GM19324 (cell line): ENCODE data around the gene SLC22A23.

ENCODE experiments used
- ATAC-seq: cut with Tn5 transposase; IDR thresholded peaks from one replicate; pipeline ENCODE4 v1.9.1; 2021; ENCODE audit warnings: mild to moderate bottlenecking, moderate library complexity; ENCODE audit not compliant: unreplicated experiment, low FRiP score

Gene SLC22A23

DNA sequence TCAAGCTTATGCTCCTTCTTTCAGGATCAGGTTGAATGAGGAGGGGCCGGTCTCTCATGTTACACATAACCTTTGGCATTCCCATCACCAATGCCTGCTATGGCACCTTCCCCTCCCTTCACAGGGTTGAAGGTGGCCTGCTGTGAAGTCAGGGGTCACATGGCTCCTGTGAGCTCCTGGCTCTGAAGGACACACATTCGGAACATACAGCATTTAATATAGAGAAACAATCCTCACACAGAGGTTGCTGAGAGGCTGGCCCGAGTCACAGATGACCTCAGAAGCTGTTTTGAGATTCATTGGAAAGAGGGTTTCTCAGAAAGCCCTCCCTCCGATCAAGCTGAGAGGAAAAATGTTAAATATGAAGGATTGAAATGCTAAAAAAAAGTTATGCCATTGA, 116.0 kb downstream of the SLC22A23 start:
- no peak for ATAC-seq

DNA sequence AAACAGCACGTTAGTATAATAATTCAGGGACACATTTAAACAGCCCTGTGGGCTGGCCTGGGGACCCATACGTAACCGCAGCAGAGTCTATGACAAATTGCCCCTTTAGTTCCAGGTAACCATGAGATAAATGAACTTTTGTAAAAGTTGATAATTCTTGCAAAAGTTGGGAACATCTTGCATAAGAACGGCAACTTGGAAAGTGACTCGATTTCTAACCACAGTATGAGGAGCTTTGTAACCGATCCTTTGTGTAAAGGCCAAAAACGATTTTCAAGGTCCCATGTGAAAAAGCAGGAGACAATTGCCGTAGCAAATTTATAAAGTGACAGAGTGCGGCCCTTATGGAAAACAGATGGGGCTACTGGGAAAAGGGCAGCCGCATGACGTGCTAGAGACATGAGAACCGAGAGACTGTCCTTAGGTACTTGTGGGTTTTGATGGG, 116.5 kb downstream of the SLC22A23 start:
- ATAC-seq = no peak

DNA sequence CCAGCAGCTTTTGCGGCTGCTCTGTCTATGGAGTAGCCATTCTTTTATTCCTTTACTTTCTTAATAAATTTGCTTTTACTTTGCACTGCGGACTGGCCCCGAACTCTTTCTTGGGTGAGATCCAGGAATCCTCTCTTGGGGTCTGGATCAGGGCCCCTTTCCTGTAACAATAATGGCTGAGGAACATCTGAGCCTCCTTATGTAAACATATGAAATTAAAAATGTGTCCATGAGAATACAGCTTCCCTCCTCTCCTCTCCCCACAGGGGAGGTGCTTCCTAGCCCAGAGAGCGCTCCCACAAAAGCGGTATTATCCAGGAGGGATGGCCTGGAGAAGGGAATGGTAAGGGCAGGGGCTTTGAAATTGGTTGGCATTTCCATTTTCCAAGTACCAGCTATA, 117.0 kb downstream of the SLC22A23 start:
- ATAC-seq = no peak

DNA sequence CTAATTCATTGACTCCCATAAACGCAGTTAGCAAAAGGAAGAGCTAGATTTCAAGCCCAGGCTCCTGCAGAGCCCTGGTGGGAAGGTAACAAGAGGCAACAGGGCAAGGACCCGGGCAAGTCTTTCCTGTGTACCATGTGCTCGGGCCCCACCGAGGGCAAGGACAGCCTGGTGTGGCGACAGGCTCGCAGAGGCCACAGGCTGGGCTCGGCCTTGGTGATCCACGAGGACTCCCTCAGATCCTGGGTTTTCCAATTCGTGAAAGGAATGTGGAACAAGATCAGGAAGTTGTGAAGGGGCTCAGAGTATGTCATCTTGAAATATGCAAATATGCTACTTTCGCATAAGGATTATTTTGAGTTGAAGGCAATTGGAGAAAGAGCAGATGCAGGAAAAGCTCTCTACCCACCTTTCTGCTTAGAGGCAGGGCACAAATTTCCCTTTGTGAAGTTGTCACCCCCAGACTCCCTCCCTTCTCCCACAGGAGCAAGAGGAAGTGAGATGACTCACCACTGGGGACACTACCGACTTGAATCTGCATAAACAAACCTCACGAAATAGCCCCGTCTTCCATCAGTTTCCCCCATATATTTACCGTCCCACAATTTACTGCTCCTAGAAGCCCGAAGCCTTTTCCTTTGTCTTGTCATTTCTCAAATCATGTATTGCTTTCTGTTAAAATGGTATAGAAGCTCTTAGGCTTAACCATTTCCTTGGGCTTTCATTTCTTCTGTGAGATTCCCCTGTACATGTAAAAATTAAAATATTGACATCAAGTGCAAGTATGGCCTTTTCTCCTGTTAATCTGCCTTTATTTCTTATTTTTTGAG, 119.1 kb downstream of the SLC22A23 start:
- no peak for ATAC-seq

DNA sequence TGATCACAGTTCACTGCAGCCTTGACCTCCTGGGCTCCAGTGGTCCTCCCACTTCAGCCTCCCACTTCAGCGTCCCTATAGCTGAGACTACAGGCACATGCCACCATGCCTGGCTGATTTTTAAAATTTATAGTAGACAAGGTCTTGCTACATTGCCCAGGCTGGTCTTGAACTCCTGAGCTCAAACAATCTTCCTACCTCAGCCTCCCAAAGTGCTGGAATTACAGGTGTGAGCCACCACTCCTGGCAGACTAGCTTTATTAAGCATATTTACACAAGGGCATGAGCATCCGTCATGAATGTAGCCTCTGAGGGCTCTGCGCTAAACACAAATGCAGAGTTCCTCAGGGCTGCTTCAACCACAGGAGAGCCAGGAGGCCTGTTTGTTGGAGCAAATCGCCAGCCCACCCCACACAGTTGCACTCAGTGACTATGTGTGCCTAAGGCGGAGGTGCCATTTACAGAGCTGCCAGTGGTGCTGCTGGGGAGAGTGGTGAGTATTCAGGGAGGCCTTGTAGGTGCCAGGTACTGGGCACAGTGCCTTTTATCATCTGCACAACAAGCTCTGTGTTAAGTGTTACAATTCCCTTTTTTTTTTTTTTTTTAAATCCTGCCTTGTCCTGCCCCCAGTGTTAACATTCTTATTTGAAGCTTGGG, 119.9 kb downstream of the SLC22A23 start:
- no peak for ATAC-seq

- ATAC-seq = no peak
Measured at GRCh38 chr6:3336066-3336786, 120.6 kb downstream of the SLC22A23 start.

- ATAC-seq = no peak
Measured at GRCh38 chr6:3335169-3335568, 121.7 kb downstream of the SLC22A23 start.

GRCh38 chr6:3334555-3334954, 122.3 kb downstream of the SLC22A23 start:
- ATAC-seq = no peak

- ATAC-seq = no peak
Measured at GRCh38 chr6:3333263-3333662, 123.6 kb downstream of the SLC22A23 start.

DNA sequence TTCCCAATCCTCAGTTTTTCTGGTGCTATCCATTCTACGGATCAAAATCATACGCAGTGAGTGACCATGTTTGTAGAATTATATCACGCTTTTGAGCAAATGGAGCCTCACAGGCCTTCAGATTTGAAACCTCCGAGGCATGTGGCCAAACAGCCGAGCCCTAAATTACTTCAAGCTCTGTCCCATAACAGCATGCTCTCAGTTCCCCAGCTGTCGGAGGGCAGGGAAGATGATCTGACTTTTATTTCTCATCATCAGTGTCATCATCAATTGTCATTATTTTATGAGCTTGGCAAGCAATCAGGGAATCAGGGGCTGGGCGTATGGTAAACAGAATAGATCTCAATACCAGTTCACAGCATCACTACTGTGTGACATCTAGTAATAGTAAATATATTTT, 124.9 kb downstream of the SLC22A23 start:
- no peak for ATAC-seq

GRCh38 chr6:3331494-3331893, 125.4 kb downstream of the SLC22A23 start:
- ATAC-seq = no peak

DNA sequence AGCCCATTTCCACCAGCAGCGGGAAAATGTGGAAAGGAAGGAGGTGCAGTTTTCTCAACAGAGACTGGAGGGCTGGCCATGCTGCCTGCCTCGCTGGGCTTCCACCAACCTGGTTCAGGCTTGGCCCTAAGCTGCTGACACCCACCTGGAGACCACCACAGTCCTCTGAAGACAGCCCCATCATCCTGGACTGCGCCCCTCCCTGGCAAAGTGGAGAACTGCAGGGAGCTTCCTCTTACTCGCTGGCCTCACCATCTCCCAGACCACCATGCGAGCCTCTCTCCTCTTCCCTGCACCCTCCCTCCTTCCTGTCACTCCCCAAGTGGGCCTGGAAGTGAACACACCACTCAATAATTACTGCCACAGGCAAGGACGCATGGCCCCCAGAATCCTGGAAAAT, 126.7 kb downstream of the SLC22A23 start:
- ATAC-seq = no peak

GRCh38 chr6:3329393-3330051, 127.3 kb downstream of the SLC22A23 start:
- no peak for ATAC-seq

DNA sequence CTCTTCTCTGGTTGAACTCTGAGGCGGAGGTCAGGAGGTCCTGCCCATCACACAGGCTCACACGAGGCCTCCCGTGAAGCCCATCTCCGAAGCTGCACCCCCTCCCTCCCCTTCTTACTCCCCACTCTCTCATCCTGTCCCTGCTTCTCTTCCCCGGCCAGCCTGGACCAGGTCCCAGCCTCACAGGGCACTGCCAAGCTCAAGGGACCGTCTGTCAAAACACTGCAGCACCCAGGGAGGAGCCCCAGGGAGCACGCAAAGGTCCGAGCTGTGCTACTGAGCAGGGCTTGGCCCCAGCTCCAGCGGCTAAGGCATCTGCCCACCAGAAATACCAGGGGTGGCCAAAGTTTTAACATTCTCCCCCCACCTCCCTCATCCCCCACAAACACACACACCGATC, 128.1 kb downstream of the SLC22A23 start:
- no peak for ATAC-seq

GRCh38 chr6:3328145-3328544, 128.7 kb downstream of the SLC22A23 start:
- no peak for ATAC-seq

GRCh38 chr6:3327403-3327802, 129.4 kb downstream of the SLC22A23 start:
- no peak for ATAC-seq

DNA sequence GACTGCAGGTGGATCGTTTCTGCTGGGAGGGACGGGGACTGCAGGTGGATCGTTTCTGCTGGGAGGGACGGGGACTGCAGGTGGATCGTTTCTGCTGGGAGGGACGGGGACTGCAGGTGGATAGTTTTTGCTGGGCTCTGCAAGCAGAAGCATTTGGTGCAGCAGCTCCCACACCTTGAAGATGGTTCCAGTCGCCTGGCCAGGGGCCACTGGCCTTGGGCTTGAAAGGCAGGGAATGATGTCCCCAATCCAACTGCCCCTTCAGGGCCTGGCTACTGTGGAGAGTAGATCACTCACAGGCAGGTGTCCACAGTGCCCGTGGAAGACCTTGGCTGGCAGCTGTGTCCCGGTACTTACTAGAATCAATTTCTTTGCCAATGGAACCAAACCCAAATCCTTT, 129.9 kb downstream of the SLC22A23 start:
- no peak for ATAC-seq

- ATAC-seq = no peak
Measured at GRCh38 chr6:3326184-3326971, 130.5 kb downstream of the SLC22A23 start.

GRCh38 chr6:3325210-3325609, 131.6 kb downstream of the SLC22A23 start:
- no peak for ATAC-seq
